ENCODE results near the gene XIRP2. TPM values are rescaled to one million over a fixed set of nuclear protein-coding genes. Genes with fewer than 3 reads are reported as not detected.

Gene XIRP2
- total and polyA plus RNA-seq, 2 of the 8 experiments (the other 6 are each of a cell fraction or from before 2014, with no cell fraction given) = 0.11 TPM; not detected in 1

GRCh38 chr2:167126165-167126564, 237.9 kb downstream of the XIRP2 start:
- no peak overlapping the region for H2AK5ac ChIP-seq (ENCODE audit: low read depth, low read length)
- H3K27ac ChIP-seq (ENCODE audit: low read depth, low read length) = no peak overlapping the region
- no peak overlapping the region for H4K91ac ChIP-seq (replicated peaks; ENCODE audit: insufficient read length, low read length)
- H2BK20ac ChIP-seq (ENCODE audit: low read length) = no peak overlapping the region
- no peaks in the 10 kb centered on the region for H3K79me1 ChIP-seq (ENCODE audit: low read depth, low read length)
- DNase-seq (ENCODE audit: low read depth in 1 of 2, low spot score in 2 of 2) = no peak
- H3K4me2 ChIP-seq (ENCODE audit: insufficient read depth in 1 of 2, low read depth in 2 of 2, low read length in 2 of 2) = no peak overlapping the region
- H3K79me2 ChIP-seq (ENCODE audit: control insufficient read depth in 1 of 2, insufficient read depth in 2 of 2, low read length in 2 of 2) = no peaks in the 10 kb centered on the region
- H3K23ac ChIP-seq (ENCODE audit: insufficient read length) = no peak overlapping the region
- H3K9me3 ChIP-seq (ENCODE audit: insufficient read depth in 2 of 2, low read depth in 1 of 2, low read length in 1 of 2) = no peaks in the 10 kb centered on the region
- no peak overlapping the region for H3K9ac ChIP-seq (replicated peaks in 1 of 4; ENCODE audit: extremely low read depth in 1 of 4, low read depth in 3 of 4, low read length in 3 of 4)
- TF ChIP-seq CBX8 (IDR thresholded peaks at IDR 0.05; ENCODE audit: borderline replicate concordance, low read depth, low read length) (no peak), EZH2 (IDR thresholded peaks at IDR 0.05; ENCODE audit: low read depth, low read length, severe bottlenecking) (no peak), SIN3A (conservative IDR thresholded peaks at IDR 0.05 in 1 of 2, IDR thresholded peaks at IDR 0.05 in 1 of 2; ENCODE audit: low read depth in 1 of 2, low read length in 2 of 2) (no peak), FOSL1 (IDR thresholded peaks at IDR 0.05; ENCODE audit: insufficient read depth, low read depth, low read length) (no peak), SP1 (IDR thresholded peaks at IDR 0.05; ENCODE audit: low read depth, low read length) (no peak)
- TF ChIP-seq, protein P1, sequence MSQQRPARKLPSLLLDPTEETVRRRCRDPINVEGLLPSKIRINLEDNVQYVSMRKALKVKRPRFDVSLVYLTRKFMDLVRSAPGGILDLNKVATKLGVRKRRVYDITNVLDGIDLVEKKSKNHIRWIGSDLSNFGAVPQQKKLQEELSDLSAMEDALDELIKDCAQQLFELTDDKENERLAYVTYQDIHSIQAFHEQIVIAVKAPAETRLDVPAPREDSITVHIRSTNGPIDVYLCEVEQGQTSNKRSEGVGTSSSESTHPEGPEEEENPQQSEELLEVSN (IDR thresholded peaks at IDR 0.05) = no peak
- TF ChIP-seq, protein P2, sequence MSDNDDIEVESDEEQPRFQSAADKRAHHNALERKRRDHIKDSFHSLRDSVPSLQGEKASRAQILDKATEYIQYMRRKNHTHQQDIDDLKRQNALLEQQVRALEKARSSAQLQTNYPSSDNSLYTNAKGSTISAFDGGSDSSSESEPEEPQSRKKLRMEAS (IDR thresholded peaks at IDR 0.05) = no peak
- ChIA-PET POLR2A (ENCODE audit: partially characterized antibody) (no interaction called here), CTCF (ENCODE audit: partially characterized antibody) (interaction anchor here (1.0 to 1.6 kb wide), 2 partner anchors 11 to 101 kb away, joined by 3 read pairs; no protein-coding TSS in a partner anchor)
- no peak overlapping the region for H3K4ac ChIP-seq (replicated peaks; ENCODE audit: insufficient read length, low read depth, low read length)
- H2BK12ac ChIP-seq (ENCODE audit: low read depth, low read length) = no peak overlapping the region
- 88% methylated on average over 3 of the region's 3 CpGs; no CpG with 5 or more reads in 1 of the 2 experiments for WGBS, 2 experiments (ENCODE audit: extremely low coverage in 1 of 2, insufficient coverage in 1 of 2, insufficient read length in 1 of 2, insufficient replicate concordance in 2 of 2, low coverage in 1 of 2, low lambda C conversion rate in 2 of 2, missing lambda C conversion rate in 1 of 2)
- no peak overlapping the region for H4K5ac ChIP-seq (ENCODE audit: insufficient read length, low read depth, low read length)
- no peaks in the 10 kb centered on the region for H3K4me1 ChIP-seq (replicated peaks in 1 of 4; ENCODE audit: control insufficient read depth in 3 of 4, insufficient read depth in 4 of 4, low read length in 3 of 4)
- no peaks in the 10 kb centered on the region for H4K20me1 ChIP-seq (replicated peaks in 1 of 2; ENCODE audit: control insufficient read depth in 1 of 2, insufficient read depth in 2 of 2, low read length in 2 of 2)
- H3K14ac ChIP-seq (ENCODE audit: insufficient read length) = no peak overlapping the region
- no peaks in the 10 kb centered on the region for H3K27me3 ChIP-seq (replicated peaks in 1 of 4; ENCODE audit: control insufficient read depth in 3 of 4, extremely low read depth in 1 of 4, insufficient read depth in 3 of 4, low read length in 3 of 4)
- no peak overlapping the region for H3K56ac ChIP-seq (replicated peaks; ENCODE audit: insufficient read length, low read depth, low read length)
- H2BK15ac ChIP-seq (ENCODE audit: low read length) = no peak overlapping the region
- H2BK5ac ChIP-seq (ENCODE audit: low read depth, low read length) = no peak overlapping the region
- no peak overlapping the region for H4K8ac ChIP-seq (ENCODE audit: extremely low read depth, insufficient read depth, low read length)
- no peaks in the 10 kb centered on the region for H3K36me3 ChIP-seq (ENCODE audit: control insufficient read depth in 2 of 4, insufficient read depth in 4 of 4, low read length in 3 of 4)
- no peak overlapping the region for H3K4me3 ChIP-seq (ENCODE audit: extremely low read depth in 1 of 4, insufficient read depth in 2 of 4, low read depth in 3 of 4, low read length in 4 of 4)
- no peak overlapping the region for H2BK120ac ChIP-seq (replicated peaks; ENCODE audit: low read depth, low read length)
- H2AFZ ChIP-seq (ENCODE audit: low read length) = no peak overlapping the region
- H3K18ac ChIP-seq (ENCODE audit: extremely low read depth, low read length) = no peak overlapping the region
- no peak for FAIRE-seq
- H3K23me2 ChIP-seq (ENCODE audit: low read depth, low read length) = no peaks in the 10 kb centered on the region

Measured in H1 (cell line).